ENCODE data around the gene CDK18.

DNA sequence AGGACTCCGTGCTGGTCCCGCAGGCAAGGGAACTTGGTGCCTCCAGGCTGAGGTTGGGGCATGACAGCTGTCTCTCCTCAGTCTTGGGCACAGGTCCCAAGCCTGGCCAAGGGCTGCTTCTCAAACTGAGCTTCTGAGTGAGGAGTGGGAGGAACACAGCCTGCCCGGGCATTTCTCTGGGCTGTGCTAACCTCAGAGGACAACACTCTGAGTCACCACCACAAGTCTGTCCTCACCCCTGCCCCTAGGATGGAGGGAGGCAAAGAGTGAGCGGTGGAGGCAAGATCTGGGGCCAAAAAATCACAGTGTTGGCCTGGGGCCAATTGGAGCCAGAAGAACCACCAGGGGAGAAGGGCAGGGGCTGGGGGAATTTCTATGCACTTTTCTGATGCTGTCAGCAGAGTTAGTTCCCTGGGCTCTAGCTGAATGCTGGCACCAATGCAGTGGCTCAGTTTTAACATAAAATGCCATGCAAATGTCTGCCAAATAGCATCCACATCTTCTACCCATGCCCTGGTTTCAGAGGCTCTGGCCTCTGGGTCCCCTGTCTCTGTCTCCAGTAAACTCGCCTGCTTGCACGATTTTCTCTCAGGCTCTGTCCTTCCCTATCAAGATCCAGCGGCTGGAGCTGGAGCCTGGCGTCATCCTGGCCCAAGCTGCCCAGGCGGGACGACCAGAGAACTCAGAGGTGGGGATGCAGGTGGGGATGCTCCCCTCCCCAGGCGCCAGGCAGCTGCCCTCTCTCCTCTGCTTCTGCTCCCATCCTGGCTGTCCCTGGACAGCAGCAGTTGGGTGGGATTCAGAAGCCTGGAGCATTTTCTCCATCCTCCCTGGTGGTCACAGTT, 11.0 kb upstream of the CDK18 start:
- TF ChIP-seq EZH2 (IDR thresholded peaks at IDR 0.05) (no peak), POLR2AphosphoS5 (IDR thresholded peaks at IDR 0.05; ENCODE audit: borderline replicate concordance, low read depth, low read length) (no peak)
